Ishikawa (cell line): Measurements from ENCODE around the gene SMAP1.

Source experiments
- CEBPB ChIP-seq: IDR thresholded peaks from 2 replicates; pipeline ENCODE4 v1.6.1; 2012
- CREB1 ChIP-seq: IDR thresholded peaks from 2 replicates; pipeline ENCODE4 v1.6.1; 2012; ENCODE audit warnings: low read depth
- EGR1 ChIP-seq: IDR thresholded peaks from 2 replicates; pipeline ENCODE4 v1.6.1; 2012
- EP300 ChIP-seq: IDR thresholded peaks from 2 replicates; pipeline ENCODE4 v1.6.1; 2012; ENCODE audit warnings: borderline replicate concordance
- FOXM1 ChIP-seq: IDR thresholded peaks from 2 replicates; pipeline ENCODE4 v1.6.1; 2012; ENCODE audit warnings: low read depth, borderline replicate concordance
- MAX ChIP-seq: IDR thresholded peaks from 2 replicates; pipeline ENCODE4 v1.6.1; 2012
- NFIC ChIP-seq: IDR thresholded peaks from 2 replicates; pipeline ENCODE4 v1.6.1; 2012
- RAD21 ChIP-seq: IDR thresholded peaks from 2 replicates; pipeline ENCODE4 v1.6.1; 2012; ENCODE audit warnings: low read depth
- TAF1 ChIP-seq: IDR thresholded peaks from 2 replicates; pipeline ENCODE4 v1.6.1; 2012; ENCODE audit warnings: low read depth, mild to moderate bottlenecking
- TCF12 ChIP-seq: IDR thresholded peaks from 2 replicates; pipeline ENCODE4 v1.6.1; 2012; ENCODE audit warnings: low read depth
- TEAD4 ChIP-seq: IDR thresholded peaks from 2 replicates; pipeline ENCODE4 v1.6.1; 2012
- YY1 ChIP-seq: IDR thresholded peaks from 2 replicates; pipeline ENCODE4 v1.6.1; 2012; ENCODE audit warnings: low read depth
- ZBTB7A ChIP-seq: IDR thresholded peaks from 2 replicates; pipeline ENCODE4 v1.6.1; 2012; ENCODE audit warnings: low read depth
- TF ChIP-seq, protein P1 (sequence below): IDR thresholded peaks from 2 replicates; pipeline ENCODE4 v1.6.1; 2012; ENCODE audit warnings: low read depth, mild to moderate bottlenecking
- TF ChIP-seq, protein P2 (sequence below): IDR thresholded peaks from 2 replicates; pipeline ENCODE4 v1.6.1; 2012

Gene SMAP1

DNA sequence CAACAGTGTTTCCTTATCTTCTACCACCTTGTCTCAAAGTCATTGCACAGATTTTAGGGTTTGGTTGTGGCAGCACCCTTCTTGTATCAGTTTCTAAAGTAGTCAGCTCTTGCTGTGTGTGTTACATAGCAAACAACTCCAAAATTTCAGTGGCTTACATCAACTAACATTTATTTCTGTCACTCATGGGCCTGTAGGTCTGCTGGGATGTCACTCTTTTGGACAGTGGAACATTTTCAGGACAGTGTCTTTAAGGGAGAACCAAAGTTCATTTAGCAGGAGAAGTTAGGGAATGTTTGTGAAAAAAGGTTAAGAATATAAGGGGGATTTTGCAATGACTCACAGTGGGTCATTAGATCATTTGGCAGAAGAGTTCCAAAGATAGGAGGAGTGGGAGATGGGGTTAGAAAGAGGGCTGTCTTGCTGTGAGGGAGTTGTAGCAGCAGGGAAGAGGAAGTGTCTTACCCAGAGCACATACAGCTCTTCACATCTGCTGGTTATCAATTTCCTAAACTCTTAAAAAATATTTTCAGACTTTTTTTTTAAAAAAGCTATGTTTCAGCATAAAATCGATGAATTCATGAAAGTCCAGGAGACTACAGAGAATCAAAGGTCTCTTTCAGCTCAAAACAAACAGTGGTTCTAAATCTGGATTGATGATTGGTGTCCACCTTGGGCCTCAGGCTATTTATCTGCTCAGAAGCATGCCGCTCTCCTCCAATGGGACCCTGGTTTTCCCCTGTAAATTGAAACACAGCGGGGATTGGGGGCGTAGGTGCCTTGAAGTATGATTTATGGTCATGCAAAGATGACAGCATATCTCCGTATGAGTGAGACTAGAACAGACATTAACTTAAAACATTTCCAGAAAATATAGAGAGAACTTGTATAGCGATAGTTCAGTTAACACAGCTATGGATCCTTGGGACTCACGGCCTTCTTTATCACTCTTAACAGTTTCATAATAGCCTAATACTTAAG lies 171.9 kb downstream of the SMAP1 start:
- TF ChIP-seq, protein P1, sequence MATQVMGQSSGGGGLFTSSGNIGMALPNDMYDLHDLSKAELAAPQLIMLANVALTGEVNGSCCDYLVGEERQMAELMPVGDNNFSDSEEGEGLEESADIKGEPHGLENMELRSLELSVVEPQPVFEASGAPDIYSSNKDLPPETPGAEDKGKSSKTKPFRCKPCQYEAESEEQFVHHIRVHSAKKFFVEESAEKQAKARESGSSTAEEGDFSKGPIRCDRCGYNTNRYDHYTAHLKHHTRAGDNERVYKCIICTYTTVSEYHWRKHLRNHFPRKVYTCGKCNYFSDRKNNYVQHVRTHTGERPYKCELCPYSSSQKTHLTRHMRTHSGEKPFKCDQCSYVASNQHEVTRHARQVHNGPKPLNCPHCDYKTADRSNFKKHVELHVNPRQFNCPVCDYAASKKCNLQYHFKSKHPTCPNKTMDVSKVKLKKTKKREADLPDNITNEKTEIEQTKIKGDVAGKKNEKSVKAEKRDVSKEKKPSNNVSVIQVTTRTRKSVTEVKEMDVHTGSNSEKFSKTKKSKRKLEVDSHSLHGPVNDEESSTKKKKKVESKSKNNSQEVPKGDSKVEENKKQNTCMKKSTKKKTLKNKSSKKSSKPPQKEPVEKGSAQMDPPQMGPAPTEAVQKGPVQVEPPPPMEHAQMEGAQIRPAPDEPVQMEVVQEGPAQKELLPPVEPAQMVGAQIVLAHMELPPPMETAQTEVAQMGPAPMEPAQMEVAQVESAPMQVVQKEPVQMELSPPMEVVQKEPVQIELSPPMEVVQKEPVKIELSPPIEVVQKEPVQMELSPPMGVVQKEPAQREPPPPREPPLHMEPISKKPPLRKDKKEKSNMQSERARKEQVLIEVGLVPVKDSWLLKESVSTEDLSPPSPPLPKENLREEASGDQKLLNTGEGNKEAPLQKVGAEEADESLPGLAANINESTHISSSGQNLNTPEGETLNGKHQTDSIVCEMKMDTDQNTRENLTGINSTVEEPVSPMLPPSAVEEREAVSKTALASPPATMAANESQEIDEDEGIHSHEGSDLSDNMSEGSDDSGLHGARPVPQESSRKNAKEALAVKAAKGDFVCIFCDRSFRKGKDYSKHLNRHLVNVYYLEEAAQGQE = no peak
- no peak for TF ChIP-seq RAD21
- TF ChIP-seq FOXM1 = no peak
- no peak for TF ChIP-seq EP300
- no peak for TF ChIP-seq TEAD4
- no peak for TF ChIP-seq TAF1
- no peak for TF ChIP-seq MAX
- no peak for TF ChIP-seq CREB1
- no peak for TF ChIP-seq TCF12

DNA sequence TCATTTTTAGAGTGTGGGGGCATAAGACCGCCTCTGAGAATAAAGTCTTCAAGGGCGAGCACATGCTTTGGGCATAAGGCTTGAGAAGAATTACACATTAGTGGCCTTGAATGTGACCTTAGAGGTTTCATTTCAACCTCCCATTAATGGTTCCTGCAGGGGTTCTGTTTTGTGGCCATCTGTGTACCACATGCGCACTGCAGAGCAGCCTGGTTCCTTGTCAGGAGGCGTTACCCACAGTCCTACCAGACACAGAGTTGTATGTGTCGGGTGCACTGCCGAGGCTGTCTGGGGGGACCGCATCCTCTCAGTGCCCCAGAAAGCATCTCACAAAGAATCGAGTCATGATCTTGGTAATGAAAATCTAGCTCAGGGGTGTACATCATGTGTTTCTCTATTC lies 173.4 kb downstream of the SMAP1 start:
- TF ChIP-seq ZBTB7A = no peak
- TF ChIP-seq, protein P2, sequence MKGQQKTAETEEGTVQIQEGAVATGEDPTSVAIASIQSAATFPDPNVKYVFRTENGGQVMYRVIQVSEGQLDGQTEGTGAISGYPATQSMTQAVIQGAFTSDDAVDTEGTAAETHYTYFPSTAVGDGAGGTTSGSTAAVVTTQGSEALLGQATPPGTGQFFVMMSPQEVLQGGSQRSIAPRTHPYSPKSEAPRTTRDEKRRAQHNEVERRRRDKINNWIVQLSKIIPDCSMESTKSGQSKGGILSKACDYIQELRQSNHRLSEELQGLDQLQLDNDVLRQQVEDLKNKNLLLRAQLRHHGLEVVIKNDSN = no peak
- TF ChIP-seq TEAD4 = no peak
- TF ChIP-seq RAD21 = no peak
- TF ChIP-seq EGR1 = no peak
- no peak for TF ChIP-seq EP300
- TF ChIP-seq TCF12 = no peak
- TF ChIP-seq TAF1 = no peak
- TF ChIP-seq FOXM1 = no peak
- no peak for TF ChIP-seq MAX
- no peak for TF ChIP-seq CREB1

DNA sequence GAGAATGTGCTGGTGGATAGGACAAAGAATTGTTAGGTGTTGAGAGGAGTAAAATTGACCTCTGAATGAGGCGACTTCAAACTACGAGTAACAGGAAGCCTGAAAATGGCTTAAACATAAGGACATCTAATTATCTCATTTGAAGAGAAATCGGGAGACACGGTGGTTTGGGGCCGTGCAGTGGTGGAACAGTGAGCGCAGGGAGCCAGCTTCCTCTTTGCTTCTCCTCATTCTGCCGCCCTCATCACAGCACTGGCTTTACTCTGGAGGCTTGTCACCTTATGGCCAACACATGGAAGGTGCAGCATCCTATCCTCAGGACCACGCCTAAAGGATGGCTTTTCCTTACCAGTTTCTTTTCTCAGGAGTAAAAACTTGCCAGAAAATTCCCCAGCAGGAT lies 174.9 kb downstream of the SMAP1 start:
- TF ChIP-seq CREB1 = no peak

GRCh38 chr6:70843328-70843918 lies 175.7 kb downstream of the SMAP1 start:
- TF ChIP-seq TAF1 = no peak
- no peak for TF ChIP-seq YY1
- TF ChIP-seq ZBTB7A = no peak
- TF ChIP-seq RAD21 = no peak
- no peak for TF ChIP-seq EP300
- no peak for TF ChIP-seq NFIC
- TF ChIP-seq FOXM1 = no peak
- TF ChIP-seq EGR1 = no peak
- TF ChIP-seq CREB1 = no peak
- no peak for TF ChIP-seq CEBPB
- TF ChIP-seq, protein P1 = no peak
- no peak for TF ChIP-seq TCF12
- TF ChIP-seq MAX = no peak
- TF ChIP-seq TEAD4 = no peak
- TF ChIP-seq, protein P2 = no peak

GRCh38 chr6:70844301-70844700 lies 176.6 kb downstream of the SMAP1 start:
- TF ChIP-seq, protein P1 = no peak
